Mucosa of rectum (tissue), 2 donors: ENCODE measurements around the gene ITPKB.

Source experiments
- H3K27ac ChIP-seq, 2 donors: one replicate each; pipeline ENCODE4 v1.7.0; 2013; ENCODE audit warnings: inconsistent platforms in 2 of 2, low read depth in 2 of 2, low read length in 2 of 2
- H3K27me3 ChIP-seq, 2 donors: one replicate each; pipeline ENCODE4 v1.7.0; 2013; ENCODE audit warnings: low read length in 2 of 2; ENCODE audit not compliant: control insufficient read depth in 2 of 2, insufficient read depth in 2 of 2
- H3K36me3 ChIP-seq, 2 donors: one replicate each; pipeline ENCODE4 v1.7.0; 2013; ENCODE audit warnings: low read length in 2 of 2; ENCODE audit not compliant: control insufficient read depth in 2 of 2, insufficient read depth in 2 of 2
- H3K4me1 ChIP-seq, 2 donors: one replicate each; pipeline ENCODE4 v1.7.0; 2013; ENCODE audit warnings: low read length in 2 of 2, mild to moderate bottlenecking in 1 of 2; ENCODE audit not compliant: control insufficient read depth in 2 of 2, insufficient read depth in 2 of 2
- H3K4me3 ChIP-seq, 2 donors: one replicate each; pipeline ENCODE4 v1.7.0; 2013; ENCODE audit warnings: low read length in 2 of 2
- H3K9ac ChIP-seq, 2 donors: one replicate each; pipeline ENCODE4 v1.7.0; 2013; ENCODE audit warnings: low read length in 2 of 2, low read depth in 1 of 2, mild to moderate bottlenecking in 1 of 2
- H3K9me3 ChIP-seq, 2 donors: one replicate each; pipeline ENCODE4 v1.7.0; 2013; ENCODE audit warnings: low read length in 2 of 2; ENCODE audit not compliant: control insufficient read depth in 2 of 2
- donor health status: healthy.
- donor health status: Normal muscosa, but diverticular disease.

Gene ITPKB

DNA sequence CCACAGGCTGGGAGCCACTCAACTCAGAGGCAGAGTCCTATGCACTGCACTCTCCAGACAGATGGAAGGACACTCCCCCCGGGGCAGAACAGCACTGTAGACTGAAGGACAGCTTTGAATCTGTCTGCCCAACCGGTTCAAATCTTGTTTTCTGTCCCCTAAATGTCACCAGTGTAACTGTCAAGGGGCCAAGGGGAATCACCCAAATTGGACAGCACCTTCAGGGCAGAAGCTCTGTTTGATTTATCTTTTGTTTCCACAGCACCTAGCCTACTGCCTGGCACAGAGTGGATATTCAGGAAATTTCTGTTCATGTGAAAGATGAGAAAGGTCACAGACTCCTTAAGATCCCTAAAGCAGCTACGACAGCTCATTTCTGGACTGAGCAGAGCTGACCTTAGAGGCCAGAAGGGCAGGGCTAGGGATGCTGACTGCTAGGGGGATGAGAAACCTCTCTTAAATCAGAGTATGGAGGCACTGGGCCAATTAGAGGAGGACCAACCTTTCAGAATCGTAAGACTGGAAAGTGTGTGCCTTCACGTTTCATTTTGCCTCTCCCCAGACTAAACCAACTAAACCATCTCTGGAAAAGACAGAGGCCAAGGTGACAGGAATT is 41.0 kb downstream of the ITPKB start:
- H3K27ac ChIP-seq, result peak overlapping the region in 1 of 2 donors; percentile 20
- H3K4me3 ChIP-seq, result no peak overlapping the region
- H3K9ac ChIP-seq, result no peak overlapping the region
- H3K36me3 ChIP-seq, result no peaks in the 10 kb centered on the region
- H3K27me3 ChIP-seq, result no peaks in the 10 kb centered on the region
- H3K9me3 ChIP-seq, result no peaks in the 10 kb centered on the region
- H3K4me1 ChIP-seq, result peaks cover 6 to 14% of the 10 kb centered on the region in 2 donors

DNA sequence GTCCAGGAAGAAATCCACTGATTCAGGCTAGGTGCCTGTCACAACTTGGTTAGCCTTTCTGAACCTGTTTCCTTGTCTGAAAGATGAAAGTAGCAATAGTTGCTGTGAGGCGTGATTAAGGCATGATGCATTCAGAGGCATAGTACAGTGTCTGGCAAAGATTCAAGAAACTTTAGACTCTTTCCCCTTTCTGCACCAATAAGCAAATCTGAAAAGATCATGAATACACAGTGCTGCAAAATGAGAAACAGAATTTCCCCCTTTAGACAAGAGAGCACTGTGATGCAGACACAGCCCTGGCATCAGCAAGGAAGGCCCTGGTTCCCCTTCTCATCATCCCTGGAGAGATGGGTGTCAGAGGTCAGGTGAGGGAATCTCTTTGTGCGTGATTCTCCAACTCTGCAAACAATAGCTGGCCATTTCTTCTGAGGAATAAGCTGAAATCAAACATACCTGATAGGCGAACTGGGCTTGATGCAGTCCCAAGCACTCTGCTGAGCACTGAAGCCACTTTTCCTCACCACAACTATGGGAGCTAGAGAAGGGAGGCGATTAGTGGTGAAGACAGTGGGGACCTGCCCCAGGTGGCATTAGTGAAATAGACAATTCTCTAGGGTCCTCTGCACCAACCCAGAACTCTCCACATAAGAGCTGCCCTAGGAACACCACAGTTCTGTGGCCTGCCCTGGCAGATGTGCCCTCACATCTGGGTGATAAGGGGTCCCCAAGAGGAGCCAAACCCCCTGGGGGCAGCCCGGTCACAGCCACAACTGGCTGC is 41.7 kb downstream of the ITPKB start:
- H3K4me3 ChIP-seq, result no peak overlapping the region
- peak overlapping the region in 1 of 2 donors; percentile 20 for H3K27ac ChIP-seq
- H3K36me3 ChIP-seq, result no peaks in the 10 kb centered on the region

DNA sequence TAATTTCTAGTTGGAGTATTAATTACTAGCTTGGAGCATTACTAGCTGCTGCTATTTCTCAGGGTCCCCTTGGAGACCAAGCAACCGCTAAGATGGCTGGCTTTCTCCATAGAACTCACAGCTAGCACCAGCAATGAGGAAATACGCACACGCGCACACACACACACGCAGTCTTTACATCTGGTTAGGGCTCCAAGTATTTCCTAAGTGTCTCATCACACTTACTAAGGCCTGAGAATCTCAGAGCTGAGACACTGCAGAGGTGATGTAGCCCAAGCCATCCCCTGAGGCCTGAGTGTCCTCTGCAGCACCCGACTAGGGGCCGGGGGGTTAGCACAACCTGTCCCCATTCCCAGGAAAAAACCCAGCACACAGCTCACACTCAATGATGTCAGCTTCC is 42.5 kb downstream of the ITPKB start:
- H3K4me3 ChIP-seq, result no peak overlapping the region
- no peaks in the 10 kb centered on the region for H3K9me3 ChIP-seq
- H3K27me3 ChIP-seq, result no peaks in the 10 kb centered on the region
- no peak overlapping the region for H3K9ac ChIP-seq
- no peak overlapping the region for H3K27ac ChIP-seq
- H3K36me3 ChIP-seq, result no peaks in the 10 kb centered on the region
- H3K4me1 ChIP-seq, result peaks cover 0 to 8% of the 10 kb centered on the region in 2 donors

More for the DNA sequence above, 41.7 kb downstream of the ITPKB start:
- no peaks in the 10 kb centered on the region for H3K9me3 ChIP-seq
- no peaks in the 10 kb centered on the region for H3K27me3 ChIP-seq
- no peak overlapping the region for H3K9ac ChIP-seq
- H3K4me1 ChIP-seq, result peaks cover 2 to 12% of the 10 kb centered on the region in 2 donors

DNA sequence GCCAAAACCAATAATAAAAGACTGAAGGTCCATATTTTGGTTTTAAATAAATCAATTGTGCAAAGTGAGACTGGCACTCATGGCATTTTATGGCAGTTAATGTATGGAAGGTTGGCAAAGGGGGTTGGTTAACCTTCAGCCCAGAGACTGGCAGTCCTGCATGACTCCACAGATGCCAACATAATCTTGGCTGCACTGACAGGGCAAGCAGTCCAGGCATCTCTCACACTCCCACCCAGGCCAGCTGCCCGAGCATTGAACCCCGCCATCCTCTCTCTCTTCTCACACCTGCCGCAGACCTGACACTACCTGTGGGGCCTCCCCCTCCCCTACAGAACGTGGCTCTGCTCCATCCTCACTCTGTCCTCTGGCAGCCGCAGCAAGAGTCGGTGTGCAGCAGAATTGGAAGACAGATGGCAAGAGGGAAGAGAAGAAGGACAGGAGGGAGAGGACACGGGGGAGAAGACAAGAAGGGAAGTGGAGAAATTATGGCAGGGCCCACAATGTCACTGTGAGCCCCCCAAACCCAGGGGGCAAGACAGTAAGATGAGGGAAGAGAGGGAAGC is 43.7 kb downstream of the ITPKB start:
- Histone ChIP-seq H3K9ac (no peak overlapping the region), H3K27ac (no peak overlapping the region), H3K27me3 (no peaks in the 10 kb centered on the region), H3K36me3 (no peaks in the 10 kb centered on the region), H3K4me3 (no peak overlapping the region), H3K4me1 (peaks cover 3 to 7% of the 10 kb centered on the region in 2 donors), H3K9me3 (no peaks in the 10 kb centered on the region)

DNA sequence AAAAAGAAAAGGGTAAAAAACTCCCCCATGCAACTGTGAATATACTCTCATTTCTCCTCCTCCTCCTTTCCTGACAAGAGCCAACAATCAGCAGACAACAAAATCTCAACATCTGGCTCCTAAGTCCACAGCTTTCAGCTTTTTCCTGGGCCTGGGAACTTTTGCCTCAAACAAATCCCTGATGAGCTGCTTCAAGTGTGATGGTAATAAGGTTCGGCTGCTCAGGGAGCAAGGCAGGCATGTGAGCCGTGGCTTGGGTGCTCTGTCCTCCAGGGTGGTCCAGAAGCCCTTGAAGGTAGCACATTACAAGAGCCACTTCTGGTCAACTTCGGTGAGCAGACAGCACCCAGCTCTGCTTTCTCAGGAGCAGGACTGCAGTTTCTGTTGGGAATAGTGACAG is 46.3 kb downstream of the ITPKB start:
- no peak overlapping the region for H3K9ac ChIP-seq
- H3K27me3 ChIP-seq, result no peaks in the 10 kb centered on the region
- H3K27ac ChIP-seq, result peak overlapping the region in 1 of 2 donors; percentile 44
- H3K36me3 ChIP-seq, result no peaks in the 10 kb centered on the region
- no peak overlapping the region for H3K4me3 ChIP-seq
- no peaks in the 10 kb centered on the region for H3K9me3 ChIP-seq
- H3K4me1 ChIP-seq, result peaks cover 4 to 7% of the 10 kb centered on the region in 2 donors

DNA sequence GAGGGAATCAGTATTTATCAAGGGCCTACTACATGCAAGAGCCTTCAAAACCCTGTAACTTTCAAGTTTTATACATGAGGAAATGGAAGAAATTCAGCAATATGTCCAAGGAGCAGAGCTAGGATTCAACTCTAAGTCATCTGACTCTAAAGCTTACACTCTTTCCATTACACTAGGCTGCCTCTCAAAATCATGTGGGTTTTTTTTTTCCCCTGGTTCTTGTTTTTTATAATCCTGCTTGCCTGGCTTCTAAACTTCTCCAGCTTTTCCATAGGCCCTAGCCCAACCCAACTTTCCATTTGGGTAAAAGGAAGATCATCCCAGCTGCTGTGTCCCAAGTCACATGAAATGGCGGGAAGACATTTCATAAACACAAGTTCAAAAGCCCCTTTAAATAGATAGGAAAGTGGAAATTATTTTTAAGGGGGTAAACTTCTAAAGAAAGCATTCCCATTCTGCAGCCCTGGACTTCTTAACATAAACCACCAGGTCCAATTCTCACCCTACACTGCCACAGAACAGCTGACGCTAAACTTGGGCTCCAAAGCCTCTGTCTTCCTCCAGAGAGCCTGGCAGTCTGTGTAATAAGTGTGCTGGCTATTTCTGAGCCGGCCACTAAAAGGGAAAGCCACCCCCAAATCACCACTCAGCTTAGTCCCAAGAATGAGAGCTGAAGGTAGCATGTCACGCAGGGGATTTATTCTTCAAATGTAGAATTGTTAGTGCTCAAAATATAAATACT is 46.9 kb downstream of the ITPKB start:
- no peak overlapping the region for H3K4me3 ChIP-seq
- H3K9ac ChIP-seq, result no peak overlapping the region
- H3K36me3 ChIP-seq, result no peaks in the 10 kb centered on the region
- no peaks in the 10 kb centered on the region for H3K27me3 ChIP-seq
- H3K27ac ChIP-seq, result no peak overlapping the region
- no peaks in the 10 kb centered on the region for H3K9me3 ChIP-seq
- peaks cover 4 to 7% of the 10 kb centered on the region in 2 donors for H3K4me1 ChIP-seq

DNA sequence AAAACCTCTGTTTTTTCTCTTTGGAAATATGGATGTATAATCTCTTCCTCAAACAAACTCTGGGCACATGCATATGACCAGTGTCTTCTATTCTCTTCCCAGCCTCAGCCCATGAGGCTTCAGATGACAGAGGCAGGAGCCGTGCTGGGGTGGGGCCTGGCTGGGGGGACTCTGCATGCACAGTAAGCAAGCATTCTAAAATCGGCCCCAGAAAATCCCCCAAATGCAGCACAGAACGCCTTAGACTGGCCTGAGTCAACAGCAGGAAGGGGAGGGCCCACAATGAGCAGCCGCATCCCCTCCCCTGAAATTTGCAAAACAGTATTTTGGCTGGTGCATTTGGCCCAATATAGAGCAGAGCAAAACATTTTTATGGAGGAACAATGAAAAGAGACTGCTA is 47.8 kb downstream of the ITPKB start:
- H3K4me1 ChIP-seq, result peaks cover 4 to 7% of the 10 kb centered on the region in 2 donors
- H3K36me3 ChIP-seq, result no peaks in the 10 kb centered on the region
- no peak overlapping the region for H3K9ac ChIP-seq

DNA sequence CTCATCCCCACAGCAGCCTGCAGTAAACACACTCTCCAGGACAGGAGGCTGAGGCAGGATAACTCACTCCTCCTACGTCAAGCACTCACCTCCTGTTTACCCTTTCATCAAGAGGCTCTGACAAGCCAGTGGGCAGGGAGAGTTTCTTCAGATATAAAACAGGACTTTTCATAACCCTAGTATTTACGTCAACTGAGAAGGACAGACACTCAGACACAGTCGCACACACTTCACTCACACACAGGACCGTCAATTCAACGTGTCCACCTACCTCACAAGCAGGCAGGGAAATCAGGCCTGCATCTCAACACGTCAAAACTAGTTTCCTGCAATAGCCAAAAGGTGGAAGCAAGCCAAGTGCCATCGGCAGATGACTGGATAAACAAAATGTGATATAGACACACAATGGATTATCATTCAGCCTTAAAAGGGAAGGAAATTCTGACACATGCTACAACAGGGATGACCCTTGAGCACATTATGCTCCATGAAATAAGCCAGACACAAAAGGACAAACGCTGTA is 48.6 kb downstream of the ITPKB start:
- H3K4me3 ChIP-seq, result no peak overlapping the region
- peak overlapping the region; percentile 18 to 60 for H3K27ac ChIP-seq
- H3K4me1 ChIP-seq, result peaks cover 4 to 7% of the 10 kb centered on the region in 2 donors
- no peak overlapping the region for H3K9ac ChIP-seq
- H3K9me3 ChIP-seq, result no peaks in the 10 kb centered on the region
- H3K36me3 ChIP-seq, result no peaks in the 10 kb centered on the region
- no peaks in the 10 kb centered on the region for H3K27me3 ChIP-seq

More for the DNA sequence above, 47.8 kb downstream of the ITPKB start:
- no peaks in the 10 kb centered on the region for H3K9me3 ChIP-seq
- H3K27me3 ChIP-seq, result no peaks in the 10 kb centered on the region
- H3K27ac ChIP-seq, result peak overlapping the region; percentile 18 to 60
- no peak overlapping the region for H3K4me3 ChIP-seq

DNA sequence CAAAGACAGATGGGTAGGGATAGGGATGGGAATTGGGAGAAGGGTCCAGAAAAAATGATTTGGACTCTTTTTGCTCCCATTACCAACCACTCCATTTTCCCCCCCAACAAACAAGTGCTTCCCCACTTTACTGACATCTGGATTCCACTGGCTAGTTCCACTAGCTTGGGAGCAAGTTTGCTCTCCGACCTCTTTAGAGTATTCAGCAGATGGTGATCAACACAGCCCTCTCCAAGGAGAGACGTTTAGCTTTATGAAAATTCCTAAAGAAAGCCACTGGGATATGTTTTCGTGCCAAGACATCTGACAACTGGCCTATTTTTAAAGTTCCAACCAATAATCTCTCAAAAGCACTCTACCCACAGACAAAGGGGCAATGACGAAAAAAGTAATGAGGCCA is 50.3 kb downstream of the ITPKB start:
- H3K9ac ChIP-seq, result no peak overlapping the region
- H3K27ac ChIP-seq, result peak overlapping the region in 1 of 2 donors; percentile 19
- no peaks in the 10 kb centered on the region for H3K9me3 ChIP-seq
- no peaks in the 10 kb centered on the region for H3K27me3 ChIP-seq
- H3K4me1 ChIP-seq, result peaks cover 4 to 7% of the 10 kb centered on the region in 2 donors
- no peaks in the 10 kb centered on the region for H3K36me3 ChIP-seq
- H3K4me3 ChIP-seq, result no peak overlapping the region
